ENCODE results near the gene AVPR1A. TPM values are rescaled to one million over a fixed set of nuclear protein-coding genes. Genes with fewer than 3 reads are reported as not detected.

AVPR1A gene
- total and polyA plus RNA-seq, 10 donors: 0.17 to 3.3 (median 0.84) TPM

GRCh38 chr12:63164911-63165310 lies 13.9 kb upstream of the AVPR1A start:
- H3K4me3 ChIP-seq: no peak overlapping the region
- H3K9me3 ChIP-seq: no peaks in the 10 kb centered on the region
- H3K36me3 ChIP-seq: no peaks in the 10 kb centered on the region
- no peak for DNase-seq
- H3K27me3 ChIP-seq (replicated peaks in 1 of 7): no peaks in the 10 kb centered on the region
- intact Hi-C loops (cut with DNase I; ENCODE audit: low total_unique reads): no loop called here
- H3K4me1 ChIP-seq: no peaks in the 10 kb centered on the region
- no peak overlapping the region for H3K27ac ChIP-seq
- 79 to 95% (median 89%) methylated on average over 2 of the region's 2 CpGs for WGBS, 5 donors
- TF ChIP-seq CTCF (IDR thresholded peaks at IDR 0.05 in 8 of 11, conservative IDR thresholded peaks at IDR 0.05 in 3 of 11) (no peak), POLR2AphosphoS5 (IDR thresholded peaks at IDR 0.05) (no peak), POLR2A (IDR thresholded peaks at IDR 0.05) (no peak)

- no peak for DNase-seq
- TF ChIP-seq POLR2AphosphoS5 (IDR thresholded peaks at IDR 0.05) (no peak), CTCF (IDR thresholded peaks at IDR 0.05 in 8 of 11, conservative IDR thresholded peaks at IDR 0.05 in 3 of 11) (no peak), POLR2A (IDR thresholded peaks at IDR 0.05) (no peak)
- no peak overlapping the region for H3K27ac ChIP-seq
- no peaks in the 10 kb centered on the region for H3K9me3 ChIP-seq
- intact Hi-C loops (cut with DNase I; ENCODE audit: low total_unique reads): no loop called here
- no peaks in the 10 kb centered on the region for H3K27me3 ChIP-seq (replicated peaks in 1 of 7)
- WGBS, 5 donors: 79 to 94% (median 85%) methylated on average over 1 of the region's 1 CpG
- H3K4me3 ChIP-seq: no peak overlapping the region
- no peaks in the 10 kb centered on the region for H3K36me3 ChIP-seq
- H3K4me1 ChIP-seq: no peaks in the 10 kb centered on the region
Measured at GRCh38 chr12:63163541-63163940, 12.5 kb upstream of the AVPR1A start.

- no peak overlapping the region for H3K4me3 ChIP-seq
- H3K27ac ChIP-seq: no peak overlapping the region
- TF ChIP-seq CTCF (IDR thresholded peaks at IDR 0.05 in 8 of 11, conservative IDR thresholded peaks at IDR 0.05 in 3 of 11): no peak
- TF ChIP-seq POLR2A (IDR thresholded peaks at IDR 0.05): no peak
- TF ChIP-seq POLR2AphosphoS5 (IDR thresholded peaks at IDR 0.05): no peak
- H3K4me1 ChIP-seq: peaks cover 0 to 21% (median 13%) of the 10 kb centered on the region in 6 donors
- 64 to 83% (median 68%) methylated on average over 2 of the region's 2 CpGs for WGBS, 5 donors
- H3K36me3 ChIP-seq: no peaks in the 10 kb centered on the region
- intact Hi-C loops (cut with DNase I; ENCODE audit: low total_unique reads): no loop called here
- DNase-seq: no peak
- no peaks in the 10 kb centered on the region for H3K9me3 ChIP-seq
- H3K27me3 ChIP-seq (replicated peaks in 1 of 7): peaks cover 6 to 48% (median 27%) of the 10 kb centered on the region in 7 donors
Measured at GRCh38 chr12:63155375-63155774, 4.4 kb upstream of the AVPR1A start.

GRCh38 chr12:63154560-63154959 lies 3.6 kb upstream of the AVPR1A start:
- Histone ChIP-seq H3K27ac (no peak overlapping the region), H3K4me1 (peaks cover 0 to 27% (median 17%) of the 10 kb centered on the region in 6 donors), H3K4me3 (no peak overlapping the region), H3K27me3 (replicated peaks in 1 of 7) (peaks cover 6 to 56% (median 34%) of the 10 kb centered on the region in 7 donors), H3K36me3 (no peaks in the 10 kb centered on the region), H3K9me3 (no peaks in the 10 kb centered on the region)
- no peak for DNase-seq
- TF ChIP-seq POLR2AphosphoS5 (IDR thresholded peaks at IDR 0.05) (no peak), CTCF (IDR thresholded peaks at IDR 0.05 in 8 of 11, conservative IDR thresholded peaks at IDR 0.05 in 3 of 11) (no peak), POLR2A (IDR thresholded peaks at IDR 0.05) (no peak)
- intact Hi-C loops (cut with DNase I; ENCODE audit: low total_unique reads): no loop called here
- 86 to 97% (median 94%) methylated on average over 5 of the region's 5 CpGs for WGBS, 5 donors

Measured in spleen (tissue), 11 donors.